Measurements from ENCODE around the gene ABCA8.
A peak's percentile ranks its signal among the peaks of the same experiment; 100 is the strongest.
"Not testable (repeated sequence)": the region's sequence is repeated elsewhere in the genome, so short reads cannot be mapped to it uniquely, and the experiment has no call there.

The ABCA8 gene

GRCh38 chr17:68955181-68955841, at the start of gene ABCA8:
ABCA8 (minus strand) TSS chr17:68955392; CDS start chr17:68942034, 13,358 bp downstream.
- DNase-seq (ENCODE audit: low spot score), result no peak

GRCh38 chr17:69004759-69005158, 49.6 kb upstream of the ABCA8 start:
- not testable (repeated sequence) for DNase-seq (ENCODE audit: low spot score)

GRCh38 chr17:68999743-69000142, 44.6 kb upstream of the ABCA8 start:
- DNase-seq (ENCODE audit: low spot score), result not testable (repeated sequence)

- no peak for DNase-seq (ENCODE audit: low spot score)
Measured at GRCh38 chr17:68993112-68993511, 37.9 kb upstream of the ABCA8 start.

- DNase-seq (ENCODE audit: low spot score), result no peak
Measured at GRCh38 chr17:68987966-68988365, 32.8 kb upstream of the ABCA8 start.

GRCh38 chr17:68981288-68981687, 26.1 kb upstream of the ABCA8 start:
- DNase-seq (ENCODE audit: low spot score), result no peak

- DNase-seq (ENCODE audit: low spot score), result no peak
Measured at GRCh38 chr17:68973098-68973846, 18.1 kb upstream of the ABCA8 start.

- DNase-seq (ENCODE audit: low spot score), result peak; percentile 26
Measured at GRCh38 chr17:68972119-68972704, 17.0 kb upstream of the ABCA8 start.

- no peak for DNase-seq (ENCODE audit: low spot score)
Measured at GRCh38 chr17:68969101-68969500, 13.9 kb upstream of the ABCA8 start.

- no peak for DNase-seq (ENCODE audit: low spot score)
Measured at GRCh38 chr17:68963958-68964357, 8.8 kb upstream of the ABCA8 start.

- DNase-seq (ENCODE audit: low spot score), result no peak
Measured at GRCh38 chr17:68961214-68961882, 6.2 kb upstream of the ABCA8 start.

GRCh38 chr17:68959117-68959516, 3.9 kb upstream of the ABCA8 start:
- DNase-seq (ENCODE audit: low spot score), result not testable (repeated sequence)

- DNase-seq (ENCODE audit: low spot score), result no peak
Measured at GRCh38 chr17:68957944-68958343, 2.8 kb upstream of the ABCA8 start.

- DNase-seq (ENCODE audit: low spot score), result no peak
Measured at GRCh38 chr17:68954146-68954896, 871 bp downstream of the ABCA8 start.

- DNase-seq (ENCODE audit: low spot score), result no peak
Measured at GRCh38 chr17:68953340-68953997, 1.7 kb downstream of the ABCA8 start.

- no peak for DNase-seq (ENCODE audit: low spot score)
Measured at GRCh38 chr17:68950725-68951124, 4.5 kb downstream of the ABCA8 start.

- DNase-seq (ENCODE audit: low spot score), result not testable (repeated sequence)
Measured at GRCh38 chr17:68947868-68948267, 7.3 kb downstream of the ABCA8 start.

- no peak for DNase-seq (ENCODE audit: low spot score)
Measured at GRCh38 chr17:68944435-68945035, 10.7 kb downstream of the ABCA8 start.

- DNase-seq (ENCODE audit: low spot score), result not testable (repeated sequence)
Measured at GRCh38 chr17:68943812-68944182, 11.4 kb downstream of the ABCA8 start.

GRCh38 chr17:68943123-68943811, 11.9 kb downstream of the ABCA8 start:
- no peak for DNase-seq (ENCODE audit: low spot score)
